Astrocyte (in vitro differentiated cells and primary cell): ENCODE results near the gene TMUB1.

Experiments
- CTCF ChIP-seq: IDR thresholded peaks from 2 replicates; pipeline ENCODE4 v1.5.1; 2011; ENCODE audit warnings: low read depth, mild to moderate bottlenecking, inconsistent platforms, low read length, moderate library complexity; ENCODE audit not compliant: insufficient read depth
- EZH2 ChIP-seq: IDR thresholded peaks from 2 replicates; pipeline ENCODE4 v1.6.1; 2012; ENCODE audit warnings: mild to moderate bottlenecking, low read length, inconsistent platforms; ENCODE audit not compliant: insufficient read depth

DNA sequence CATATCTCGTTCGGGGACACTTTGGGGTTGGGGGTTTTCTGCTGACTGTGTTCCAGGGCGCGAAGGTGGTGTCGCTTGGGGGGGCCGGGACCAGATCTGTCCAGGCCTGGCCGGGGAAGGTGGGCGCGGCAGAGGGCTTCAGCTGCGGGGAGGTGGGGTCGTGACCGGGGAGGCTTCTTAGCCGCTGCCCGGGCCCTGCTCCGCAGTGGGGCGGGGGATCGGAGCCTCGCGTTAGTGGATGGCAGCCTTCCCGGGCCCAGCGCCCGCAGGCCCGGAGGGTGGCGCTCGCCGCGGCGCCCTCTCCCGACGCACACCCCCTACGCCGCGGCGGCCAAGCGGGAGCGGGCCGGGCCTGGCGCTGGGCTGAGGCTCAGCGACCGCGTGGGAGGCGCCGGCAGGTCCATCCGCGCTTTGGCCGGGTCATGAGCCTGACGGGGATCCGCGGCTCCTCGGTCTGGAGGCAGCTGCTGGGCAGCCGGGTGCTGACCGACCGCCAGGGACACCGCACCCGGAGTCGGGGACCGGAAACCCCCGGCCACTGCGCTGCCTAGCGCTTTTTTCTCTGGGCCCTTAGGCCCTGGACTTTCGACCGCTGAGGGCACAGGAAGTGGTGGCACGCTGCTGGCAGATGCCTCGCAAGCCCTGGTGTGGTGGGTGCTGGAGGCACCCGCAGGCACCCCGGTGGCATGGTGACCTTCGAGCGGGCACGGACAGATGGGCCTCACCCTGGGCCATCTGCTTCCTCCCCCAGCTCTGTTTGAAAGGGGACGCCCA lies 4.1 kb upstream of the TMUB1 start:
- TF ChIP-seq CTCF (no peak), EZH2 (no peak)
